RWPE2 (cell line): Measurements from ENCODE around the gene ATXN7.

Experiments used
- ATAC-seq: fragments of 200-7000 bp; cut with Tn5 transposase; 3 replicates; pipeline ENCODE4 v1.9.1; 2021; ENCODE audit warnings: low read depth
- DNase-seq: peaks from one replicate; pipeline ENCODE4 v3.0.0-alpha.2; 2020; ENCODE audit warnings: low spot score
- H3K27ac ChIP-seq: fragments of 450-650 bp; 2 replicates; pipeline ENCODE4 v1.5.1; 2017; ENCODE audit warnings: mild to moderate bottlenecking; ENCODE audit not compliant: poor library complexity, severe bottlenecking
- H3K27me3 ChIP-seq: fragments of 250-450 bp; sonication (Bioruptor Pico); 2 replicates; pipeline ENCODE4 v1.5.1; 2021; ENCODE audit warnings: mild to moderate bottlenecking, moderate library complexity; ENCODE audit not compliant: insufficient read depth, poor library complexity, severe bottlenecking
- H3K36me3 ChIP-seq: fragments of 250-450 bp; sonication (Bioruptor Pico); 2 replicates; pipeline ENCODE4 v1.5.1; 2020; ENCODE audit warnings: low read depth, mild to moderate bottlenecking, moderate library complexity
- H3K4me1 ChIP-seq: fragments of 250-450 bp; sonication (Bioruptor Pico); 2 replicates; pipeline ENCODE4 v1.5.1; 2021; ENCODE audit warnings: mild to moderate bottlenecking, moderate library complexity; ENCODE audit not compliant: insufficient read depth, poor library complexity, severe bottlenecking
- H3K4me3 ChIP-seq: fragments of 250-450 bp; sonication (Bioruptor Pico); 2 replicates; pipeline ENCODE4 v1.5.1; 2021; ENCODE audit warnings: mild to moderate bottlenecking, moderate library complexity; ENCODE audit not compliant: severe bottlenecking
- H3K9me3 ChIP-seq: fragments of 250-450 bp; sonication (Bioruptor Pico); 2 replicates; pipeline ENCODE4 v1.5.1; 2021; ENCODE audit warnings: mild to moderate bottlenecking, moderate library complexity; ENCODE audit not compliant: severe bottlenecking
- CTCF ChIP-seq: fragments of 450-650 bp; IDR thresholded peaks from one replicate; pipeline ENCODE4 v1.5.1; 2017; ENCODE audit warnings: mild to moderate bottlenecking, moderate library complexity; ENCODE audit not compliant: poor library complexity, severe bottlenecking

ATXN7 gene

GRCh38 chr3:63927422-63928280 is 64.0 kb downstream of the ATXN7 start:
- DNase-seq = no peak
- no peak for TF ChIP-seq CTCF
- Histone ChIP-seq H3K4me3 (no peak overlapping the region), H3K9me3 (no peaks in the 10 kb centered on the region), H3K4me1 (no peaks in the 10 kb centered on the region), H3K27ac (no peak overlapping the region), H3K36me3 (peaks cover 44% of the 10 kb centered on the region), H3K27me3 (no peaks in the 10 kb centered on the region)
- ATAC-seq = no peak

- H3K27ac ChIP-seq = no peak overlapping the region
- H3K27me3 ChIP-seq = no peaks in the 10 kb centered on the region
- H3K4me1 ChIP-seq = no peaks in the 10 kb centered on the region
- H3K9me3 ChIP-seq = no peaks in the 10 kb centered on the region
- H3K4me3 ChIP-seq = no peak overlapping the region
- DNase-seq (no peak), ATAC-seq (no peak)
- no peak for TF ChIP-seq CTCF
- H3K36me3 ChIP-seq = peaks cover 21% of the 10 kb centered on the region
Measured at GRCh38 chr3:63931290-63931689, 67.6 kb downstream of the ATXN7 start.

GRCh38 chr3:63932509-63933212 is 69.0 kb downstream of the ATXN7 start:
- DNase-seq (no peak), ATAC-seq (no peak)
- no peaks in the 10 kb centered on the region for H3K27me3 ChIP-seq
- H3K27ac ChIP-seq = no peak overlapping the region
- peaks cover 9% of the 10 kb centered on the region for H3K4me1 ChIP-seq
- peaks cover 10% of the 10 kb centered on the region; the same call in 1 of the 2 replicates for H3K36me3 ChIP-seq
- no peak overlapping the region for H3K4me3 ChIP-seq
- no peaks in the 10 kb centered on the region for H3K9me3 ChIP-seq
- TF ChIP-seq CTCF = no peak

- Histone ChIP-seq H3K27ac (no peak overlapping the region), H3K9me3 (no peaks in the 10 kb centered on the region), H3K4me3 (no peak overlapping the region), H3K36me3 (peaks cover 7% of the 10 kb centered on the region; the same call in 1 of the 2 replicates), H3K27me3 (no peaks in the 10 kb centered on the region), H3K4me1 (peaks cover 17% of the 10 kb centered on the region)
- no peak for ATAC-seq
- no peak for DNase-seq
- TF ChIP-seq CTCF = no peak
Measured at GRCh38 chr3:63933459-63933858, 69.8 kb downstream of the ATXN7 start.
